Hematopoietic multipotent progenitor cell treated with erythropoietin and hydrocortisone succinate and interleukin-3 and kit ligand, for 17 days (in vitro differentiated cells): ENCODE measurements around the gene SOX30.

ENCODE experiments used
- DNase-seq: peaks from one replicate; pipeline ENCODE4 v3.0.0-alpha.2; 2015; ENCODE audit warnings: low spot score

SOX30 gene

DNA sequence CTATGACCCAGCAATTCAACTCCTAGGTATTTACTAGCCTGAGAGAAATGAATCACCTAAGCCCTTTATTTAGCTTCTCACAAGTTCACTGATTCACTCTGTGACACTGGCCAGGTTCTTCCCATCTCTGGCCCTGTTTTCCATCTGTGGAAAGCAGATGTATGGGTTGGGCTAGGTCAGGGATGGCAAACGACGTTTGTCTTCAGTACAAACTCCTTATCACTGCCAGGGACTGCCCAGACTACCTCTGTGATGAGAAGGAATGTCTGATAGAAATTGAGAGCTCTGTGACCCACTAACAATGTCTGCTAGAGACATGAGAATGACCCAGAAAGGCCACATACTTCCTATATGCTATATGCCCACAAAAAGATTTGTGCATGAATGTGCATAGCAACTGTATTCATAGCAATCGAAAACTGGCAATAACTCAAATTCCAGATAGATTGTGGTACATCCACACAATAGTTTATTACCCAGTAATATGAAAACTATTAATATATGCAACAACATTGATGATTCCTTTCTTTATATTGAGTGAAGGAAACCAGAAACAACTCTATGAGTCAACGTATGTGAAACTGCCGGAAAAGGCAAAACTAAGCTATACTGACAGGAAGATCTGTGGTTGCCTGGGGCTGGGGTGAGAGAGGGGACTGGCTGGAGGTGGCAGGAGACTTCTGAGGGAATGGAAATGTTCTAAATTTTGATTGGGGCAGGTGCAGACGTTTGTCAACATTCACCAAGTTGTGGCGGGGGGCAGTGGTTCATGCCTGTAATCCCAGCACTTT lies 44.7 kb downstream of the SOX30 start:
- no peak for DNase-seq

DNA sequence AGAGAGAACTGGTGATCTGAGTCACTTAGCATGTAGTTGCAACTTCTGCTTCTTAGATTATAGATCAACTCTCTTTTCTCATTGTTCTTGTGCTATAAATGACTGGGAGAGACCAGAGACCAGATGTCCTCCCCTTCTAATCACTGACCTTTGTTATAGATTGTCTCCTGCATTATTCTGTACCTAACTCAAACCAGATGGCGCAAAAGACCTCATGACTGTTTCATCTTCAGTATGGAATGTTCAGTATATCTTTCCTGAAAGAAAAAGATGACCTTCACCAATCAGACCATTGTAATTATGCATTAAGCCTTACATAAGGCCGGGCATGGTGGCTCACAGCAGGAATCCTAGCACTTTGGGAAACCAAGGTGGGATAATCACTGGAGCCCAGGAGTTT lies 46.2 kb downstream of the SOX30 start:
- no peak for DNase-seq

DNA sequence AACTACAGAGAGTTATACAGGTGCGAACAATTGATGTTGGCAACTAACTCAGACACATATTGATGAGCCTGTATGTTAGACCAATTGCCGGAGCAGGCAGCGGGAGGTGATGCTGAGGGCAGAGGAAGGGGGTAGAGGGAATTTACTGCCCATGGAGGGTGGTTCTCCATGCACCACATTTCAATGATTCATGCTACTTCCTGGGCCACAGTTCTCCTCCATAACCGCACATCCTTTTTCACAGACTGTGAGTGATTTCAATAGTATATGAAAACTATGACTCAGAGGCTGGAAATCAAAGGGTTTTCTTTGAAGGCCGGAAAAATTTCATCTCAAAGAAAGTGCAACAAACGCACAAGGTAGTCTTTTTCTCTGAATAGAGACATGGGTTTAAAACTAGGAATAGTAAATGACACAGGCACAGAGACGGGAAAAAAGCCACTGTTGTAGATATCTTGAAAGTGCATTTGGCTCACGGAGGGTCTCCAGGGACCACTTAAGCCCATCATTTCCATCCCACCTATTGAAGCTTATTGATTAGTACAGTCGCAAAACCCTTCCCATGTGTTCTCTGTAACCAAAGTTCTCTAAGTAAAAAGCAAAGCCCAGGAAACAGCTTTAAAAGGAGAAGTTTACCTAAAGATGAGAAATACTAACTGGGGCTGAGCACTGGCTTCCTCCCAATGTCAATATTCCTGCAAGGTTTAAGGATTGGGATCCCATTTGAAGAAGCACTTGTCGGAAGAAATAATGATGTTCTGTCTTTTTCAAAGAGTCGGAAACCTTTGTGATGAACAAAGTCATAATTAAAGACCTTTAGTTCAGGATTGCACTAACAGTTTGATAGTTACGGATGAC lies 48.7 kb downstream of the SOX30 start:
- no peak for DNase-seq

DNA sequence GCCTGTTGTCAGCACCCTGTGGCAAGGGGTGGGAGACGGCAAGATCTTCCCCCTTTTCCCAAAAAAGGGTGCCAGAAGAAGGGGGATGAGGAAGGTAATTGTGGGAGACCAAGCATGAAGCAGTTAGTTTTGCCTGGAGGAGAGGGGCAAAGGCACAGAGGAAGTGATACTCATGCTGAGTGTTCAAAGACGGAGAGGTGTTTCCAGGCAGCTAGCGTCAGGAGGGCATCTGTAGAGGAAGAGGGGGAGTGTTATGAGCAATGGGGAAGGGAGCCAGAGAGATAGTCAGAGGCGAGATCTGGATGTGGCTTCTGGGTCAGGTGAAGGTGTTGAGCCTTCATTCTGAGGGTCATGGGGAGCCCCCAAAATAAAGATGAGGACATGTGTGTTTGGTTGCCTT lies 49.7 kb downstream of the SOX30 start:
- DNase-seq = no peak

DNA sequence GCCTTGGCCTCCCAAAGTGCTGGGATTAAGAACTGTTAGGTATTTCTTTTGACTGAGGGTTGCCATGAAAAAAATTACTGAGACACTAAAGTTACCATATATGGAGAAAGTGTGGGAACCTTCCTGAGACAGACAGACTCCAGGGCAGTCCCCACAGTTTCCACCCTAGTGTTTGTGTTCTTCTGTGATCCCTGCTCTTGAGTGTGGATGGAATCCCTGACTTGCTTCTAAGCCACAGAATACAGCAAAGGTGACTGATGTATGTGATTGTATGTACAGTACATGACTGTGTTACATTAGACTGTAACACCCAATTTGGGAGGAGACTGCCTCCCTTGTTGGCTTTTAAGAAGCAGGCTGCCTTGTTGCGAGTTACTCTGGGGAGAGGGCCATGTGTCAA lies 52.0 kb downstream of the SOX30 start:
- no peak for DNase-seq

DNA sequence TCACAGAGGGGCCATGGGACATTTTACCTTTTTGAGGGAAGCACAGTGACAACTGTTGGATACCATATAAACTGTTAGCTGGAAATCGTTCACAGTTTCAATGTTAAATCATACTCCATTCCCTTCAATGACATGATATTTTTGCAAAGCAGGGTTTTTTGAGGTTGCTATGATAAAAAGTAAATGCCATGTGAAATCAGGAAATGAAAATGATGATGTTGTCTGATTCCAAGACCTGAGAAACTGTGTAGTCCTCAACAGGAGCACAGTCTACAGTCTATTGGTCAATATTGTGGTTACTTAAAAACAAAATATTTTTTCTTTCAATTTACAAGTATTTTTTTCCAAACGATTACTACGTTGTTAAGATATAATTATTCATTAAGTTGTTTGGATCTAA lies 52.7 kb downstream of the SOX30 start:
- DNase-seq = no peak

DNA sequence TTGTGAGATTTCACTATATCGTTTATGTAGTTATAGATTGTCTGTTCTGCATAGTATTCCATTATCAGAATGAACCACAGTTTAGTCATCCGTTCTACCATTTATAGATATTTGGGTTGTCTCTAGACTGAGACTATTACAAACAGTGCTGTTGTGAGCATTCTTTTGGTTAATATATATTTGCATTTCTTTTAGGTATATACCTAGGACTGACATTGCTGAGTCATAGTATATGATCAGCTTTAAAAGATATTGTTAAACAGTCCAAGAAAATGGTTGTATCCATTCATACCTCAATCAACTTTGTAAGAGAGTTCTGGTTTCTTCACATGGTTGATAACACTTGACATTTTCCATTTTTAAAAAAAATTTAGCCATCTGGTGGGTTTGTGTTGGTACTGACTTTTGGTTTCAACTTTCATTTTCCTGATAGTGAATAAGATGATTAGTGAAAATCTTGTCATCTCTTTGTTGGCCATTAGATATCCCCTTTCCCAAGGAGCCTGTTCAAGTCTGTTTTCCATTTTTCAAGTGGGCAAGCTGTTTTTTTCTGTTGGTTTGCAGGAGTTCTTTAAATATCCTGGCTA lies 53.8 kb downstream of the SOX30 start:
- no peak for DNase-seq

DNA sequence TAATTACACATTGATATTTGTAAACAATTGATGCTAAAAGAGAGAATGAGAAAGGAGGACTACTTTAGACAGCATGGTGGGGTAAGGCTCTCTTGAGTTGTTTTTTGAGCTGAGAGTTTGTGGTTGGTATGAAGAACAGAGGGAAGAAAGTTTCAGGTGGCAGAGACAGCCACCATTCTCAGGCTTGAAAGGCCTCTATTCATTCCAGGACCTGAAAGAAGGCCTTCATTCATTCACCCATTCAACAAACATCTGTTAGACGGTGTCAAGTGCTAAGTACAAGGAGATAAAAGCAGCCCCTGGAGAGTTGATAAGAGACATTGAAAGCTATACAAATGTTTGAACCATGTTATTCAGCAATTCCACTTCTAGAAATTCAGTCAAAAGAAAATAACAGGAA lies 55.0 kb downstream of the SOX30 start:
- no peak for DNase-seq

DNA sequence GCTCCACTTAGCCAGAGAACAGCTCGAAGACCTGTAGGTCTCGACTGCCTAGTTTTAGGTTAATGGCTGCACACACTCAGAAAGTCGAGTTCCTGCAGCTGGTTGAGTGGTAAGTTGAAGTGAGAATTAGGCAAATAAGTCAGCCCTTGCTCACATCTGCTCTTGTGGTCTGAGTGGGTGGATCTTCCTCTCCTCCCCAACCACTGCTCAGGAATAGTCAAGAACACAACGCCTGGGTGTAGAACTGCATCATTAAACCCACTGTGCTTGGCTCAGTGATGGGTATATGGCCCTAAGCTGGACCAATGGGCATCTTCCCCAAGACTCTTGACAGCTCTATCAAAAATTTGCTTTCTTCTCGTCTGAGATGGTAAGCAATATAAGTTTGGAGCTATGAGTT lies 55.8 kb downstream of the SOX30 start:
- DNase-seq = no peak

DNA sequence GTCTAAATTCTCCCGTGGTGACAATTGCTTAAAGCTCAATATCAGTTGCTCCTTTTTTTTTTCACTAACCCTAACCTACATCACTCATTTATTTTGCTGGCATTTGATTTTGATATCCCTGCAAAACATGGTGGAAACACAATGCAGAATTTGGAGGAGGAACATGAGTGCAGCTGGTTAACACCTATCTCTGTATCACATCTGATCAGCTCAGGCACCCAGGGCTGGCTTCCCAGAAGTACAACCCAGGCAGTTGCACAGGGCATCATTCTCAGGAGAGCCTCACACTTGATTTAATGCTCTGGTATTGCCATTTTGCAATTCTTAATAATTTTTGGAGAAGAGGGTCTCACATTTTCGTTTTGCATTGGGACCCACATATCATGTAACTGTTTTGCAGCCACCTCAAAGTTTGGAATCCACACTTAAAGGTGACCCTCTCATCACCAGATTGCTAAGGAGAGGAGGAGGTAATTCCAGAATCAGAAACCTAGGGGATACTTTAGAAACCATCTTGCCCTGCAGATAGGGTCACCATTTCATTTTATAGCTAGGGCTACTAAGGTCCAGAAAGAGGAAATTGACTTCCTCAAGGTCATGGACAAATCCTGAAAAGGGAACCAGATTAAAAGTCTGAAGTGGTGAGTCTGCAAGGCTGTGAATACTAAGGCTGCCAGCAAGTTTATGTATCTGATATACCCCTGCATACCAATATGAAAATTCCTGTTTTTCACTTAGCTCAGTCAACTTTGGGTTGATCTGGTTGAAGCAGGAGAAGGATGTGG lies 57.4 kb downstream of the SOX30 start:
- DNase-seq = no peak

DNA sequence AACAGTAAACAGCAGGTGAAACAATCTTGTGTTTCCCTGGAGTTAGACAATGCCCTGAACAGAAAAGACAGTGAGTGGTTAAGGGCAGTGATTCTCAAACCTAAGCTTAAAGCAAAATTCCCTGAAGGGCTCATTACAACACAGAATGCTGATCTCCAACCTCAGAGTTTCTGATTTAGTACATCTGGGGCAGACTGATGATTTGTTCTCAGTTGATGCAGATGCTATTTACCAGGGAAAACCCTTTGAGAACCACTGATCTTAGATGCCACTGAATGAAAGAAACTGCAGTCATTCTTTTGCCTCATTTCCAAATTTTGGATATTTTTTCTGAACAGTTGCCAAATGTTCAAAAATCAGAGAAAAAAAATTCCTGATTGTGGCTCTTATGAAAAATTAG lies 58.0 kb downstream of the SOX30 start:
- no peak for DNase-seq

DNA sequence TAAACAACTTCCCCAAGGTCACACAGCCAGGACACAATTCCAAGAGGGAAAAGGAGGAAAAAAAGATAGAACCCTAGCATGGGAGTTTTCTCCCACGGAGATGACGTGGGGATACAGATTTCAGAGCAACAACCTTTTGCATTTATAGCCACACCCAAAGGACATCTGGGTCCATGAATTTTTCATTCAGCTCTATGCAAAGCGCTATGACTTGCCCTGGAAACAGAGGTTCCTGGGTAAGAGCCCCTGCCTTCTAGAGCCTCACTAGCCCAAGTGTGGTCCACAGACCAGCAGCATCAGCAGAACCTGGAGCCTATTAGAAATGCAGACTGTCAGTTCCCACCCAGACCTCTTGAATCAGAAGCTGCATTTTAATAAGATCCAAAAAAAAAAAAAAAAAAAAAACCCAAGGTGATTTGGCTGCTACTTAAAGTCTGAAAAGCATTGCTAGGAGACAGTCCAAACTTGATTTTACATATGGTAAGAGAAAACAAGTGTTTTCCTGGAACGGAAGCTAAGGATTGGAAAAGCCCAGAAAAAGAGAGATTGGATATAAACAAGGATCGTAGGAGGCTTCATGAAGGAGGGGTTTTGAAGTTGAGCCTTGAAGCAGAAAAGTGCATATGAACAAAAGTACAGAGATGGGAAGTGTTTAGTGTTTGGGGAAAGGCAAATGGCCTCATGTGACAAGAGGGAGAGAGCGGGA lies 59.0 kb downstream of the SOX30 start:
- no peak for DNase-seq

DNA sequence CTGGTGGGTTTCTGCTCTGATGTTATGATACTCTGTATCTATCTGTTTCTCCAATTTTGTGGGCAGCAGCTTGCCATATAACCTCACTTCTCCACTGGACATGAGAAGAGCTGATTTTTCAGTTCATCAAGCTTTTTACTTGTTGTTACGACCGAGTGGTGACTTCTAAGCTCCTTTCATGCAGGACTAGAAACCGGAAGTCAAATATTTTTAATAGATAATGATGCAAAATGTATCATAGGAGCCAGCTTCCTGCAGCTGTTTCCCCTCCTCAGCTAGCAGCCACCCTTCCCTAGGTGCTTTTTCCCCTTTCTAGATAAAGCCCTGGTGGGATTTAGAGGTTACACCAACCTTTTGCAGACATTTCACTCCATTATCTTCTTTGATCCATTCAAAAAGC lies 59.6 kb downstream of the SOX30 start:
- no peak for DNase-seq

DNA sequence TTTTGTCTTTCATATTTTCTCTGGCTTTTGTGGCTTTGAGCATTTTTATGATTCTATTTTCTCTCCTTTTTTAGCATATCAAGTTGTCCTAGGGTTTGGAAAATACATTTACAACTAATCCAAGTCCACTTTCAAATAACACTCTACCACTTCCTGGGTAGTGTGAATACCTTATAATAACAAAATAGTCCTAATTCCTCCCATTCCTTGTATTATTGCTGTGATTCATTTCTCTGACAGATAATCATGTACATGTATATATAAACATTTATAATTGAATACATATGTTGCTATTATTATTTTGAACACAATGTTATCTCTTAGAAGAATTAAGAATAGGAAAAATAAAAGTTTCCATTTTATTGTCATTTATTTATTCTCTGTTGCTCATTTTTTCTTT lies 61.8 kb downstream of the SOX30 start:
- DNase-seq = no peak

DNA sequence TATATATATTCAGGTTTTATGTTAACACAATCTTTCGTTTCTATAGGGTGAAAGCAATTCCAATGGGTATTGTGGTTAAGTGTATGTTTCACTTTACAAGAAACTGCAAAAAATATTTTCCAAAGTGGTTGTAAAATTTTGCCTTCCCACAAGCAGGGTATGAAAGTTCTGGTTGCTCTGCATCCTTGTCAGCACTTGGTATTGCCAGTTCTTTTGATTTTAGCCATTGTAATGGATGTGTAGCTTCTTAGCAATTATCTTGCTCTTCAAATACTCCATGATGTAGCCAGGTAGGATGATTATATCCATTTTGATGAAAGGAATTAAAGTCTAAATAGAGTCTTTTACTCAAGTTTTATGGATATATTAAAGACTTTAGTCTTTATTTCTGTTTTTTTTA lies 67.6 kb downstream of the SOX30 start:
- DNase-seq = no peak

DNA sequence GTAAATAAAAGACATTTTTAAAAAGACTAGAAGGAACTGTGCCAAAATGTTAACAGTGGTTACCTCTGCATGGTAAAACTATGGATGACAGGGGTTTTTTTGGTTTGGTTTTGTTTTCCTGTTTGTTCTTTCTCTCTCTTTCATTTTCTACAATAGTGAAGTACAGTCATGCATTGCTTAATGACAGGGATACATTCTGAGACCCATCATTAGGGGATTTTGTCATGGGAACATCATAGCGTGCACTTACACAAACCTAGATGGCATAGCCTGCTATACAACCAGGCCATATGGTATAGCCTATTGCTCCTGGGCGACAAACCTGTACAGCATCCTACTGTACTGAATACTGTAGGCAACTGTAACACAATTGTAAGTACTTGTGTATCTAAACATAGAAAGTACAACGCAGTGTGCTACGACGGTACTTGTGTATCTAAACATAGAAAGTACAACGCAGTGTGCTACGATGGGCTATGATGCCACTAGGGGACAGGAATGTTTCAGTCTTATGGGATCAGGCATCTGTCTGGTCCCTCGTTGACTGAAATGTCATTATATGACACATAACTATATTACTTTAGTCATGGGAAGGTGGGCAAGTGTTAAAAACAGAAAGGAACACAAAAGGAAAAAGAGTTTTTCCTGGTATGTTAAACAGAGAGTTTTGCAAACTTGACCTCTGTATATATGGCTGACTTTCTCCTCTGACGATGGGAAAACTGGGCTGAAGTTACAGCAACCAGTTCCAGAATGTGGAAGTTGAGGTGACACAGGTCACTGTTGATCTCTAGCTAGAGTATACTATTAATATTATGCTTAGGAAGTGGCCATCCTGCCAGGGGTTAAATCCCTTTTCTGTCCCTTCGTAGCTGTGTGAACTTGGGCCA lies 69.3 kb downstream of the SOX30 start:
- DNase-seq = no peak

DNA sequence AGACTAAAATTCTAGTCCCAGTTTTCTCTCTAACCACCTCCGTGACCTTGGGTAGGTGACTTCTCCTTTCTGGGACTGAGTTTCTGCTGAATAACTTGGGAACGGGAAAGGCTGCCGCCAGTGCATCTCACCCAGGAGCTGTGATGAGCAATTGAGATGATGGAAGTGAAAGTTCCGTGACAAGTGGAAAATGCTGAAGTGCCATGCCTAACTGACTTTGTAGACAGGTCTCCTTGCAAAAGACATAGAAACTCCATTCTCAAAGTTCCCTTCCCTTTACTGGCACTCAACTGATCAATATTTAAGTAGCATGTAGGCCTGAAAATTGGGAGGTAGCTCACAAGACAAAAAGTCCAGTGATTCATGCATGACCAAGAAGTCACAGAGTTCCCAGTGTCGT lies 70.3 kb downstream of the SOX30 start:
- DNase-seq = no peak

DNA sequence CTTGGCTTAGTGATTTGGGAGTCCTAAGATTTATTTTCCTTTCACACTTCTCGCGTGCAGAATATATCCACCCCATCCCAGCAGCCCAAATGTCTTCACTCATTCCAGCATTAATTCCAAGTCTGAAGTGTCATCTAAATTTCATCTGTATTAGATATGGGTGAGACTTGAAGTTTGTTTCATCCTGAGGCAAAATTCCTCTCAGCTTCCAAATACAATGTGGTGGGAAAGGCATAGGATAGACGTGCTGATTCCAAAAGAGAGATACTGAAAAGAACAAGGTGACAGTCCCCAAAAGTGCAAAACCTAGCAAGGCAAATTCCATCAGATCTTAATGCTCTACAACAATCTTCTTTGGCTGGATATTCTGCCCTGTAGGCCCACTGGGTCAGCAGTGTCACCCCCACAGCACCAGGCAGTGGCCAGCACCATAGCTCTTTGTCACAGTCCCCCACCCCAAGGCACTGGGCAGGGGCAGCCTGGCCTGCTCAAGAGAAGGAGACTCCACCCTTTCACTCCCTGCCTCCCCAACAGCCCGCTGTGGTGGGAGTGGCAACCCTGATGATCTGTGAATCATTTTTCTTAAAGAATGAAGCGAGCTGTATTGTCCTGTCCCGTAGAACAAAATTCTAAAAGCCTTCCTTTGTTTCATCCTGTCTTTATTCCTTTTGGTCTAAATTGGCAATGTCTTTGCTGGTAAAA lies 74.0 kb downstream of the SOX30 start:
- no peak for DNase-seq

DNA sequence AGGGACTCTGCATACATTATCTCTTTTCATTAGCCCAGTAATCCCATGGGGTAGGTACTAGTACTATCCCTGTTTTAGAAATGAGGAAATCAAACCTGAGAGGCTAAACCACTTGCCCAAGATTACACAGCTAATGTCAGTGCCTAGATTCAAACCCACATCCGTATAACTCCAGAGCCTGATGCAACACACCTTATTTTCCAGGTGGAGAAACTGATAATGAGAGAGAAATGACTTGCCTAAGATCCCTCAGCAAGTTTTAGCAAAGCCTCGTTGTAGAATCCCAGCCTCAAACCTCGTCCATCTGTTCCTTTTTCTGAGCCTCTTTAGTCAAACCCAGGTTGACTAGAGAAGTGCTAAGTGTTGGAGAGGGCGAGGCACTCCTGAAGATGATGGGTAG lies 75.6 kb downstream of the SOX30 start:
- no peak for DNase-seq
